ENCODE measurements around the gene SFXN2.

DNA sequence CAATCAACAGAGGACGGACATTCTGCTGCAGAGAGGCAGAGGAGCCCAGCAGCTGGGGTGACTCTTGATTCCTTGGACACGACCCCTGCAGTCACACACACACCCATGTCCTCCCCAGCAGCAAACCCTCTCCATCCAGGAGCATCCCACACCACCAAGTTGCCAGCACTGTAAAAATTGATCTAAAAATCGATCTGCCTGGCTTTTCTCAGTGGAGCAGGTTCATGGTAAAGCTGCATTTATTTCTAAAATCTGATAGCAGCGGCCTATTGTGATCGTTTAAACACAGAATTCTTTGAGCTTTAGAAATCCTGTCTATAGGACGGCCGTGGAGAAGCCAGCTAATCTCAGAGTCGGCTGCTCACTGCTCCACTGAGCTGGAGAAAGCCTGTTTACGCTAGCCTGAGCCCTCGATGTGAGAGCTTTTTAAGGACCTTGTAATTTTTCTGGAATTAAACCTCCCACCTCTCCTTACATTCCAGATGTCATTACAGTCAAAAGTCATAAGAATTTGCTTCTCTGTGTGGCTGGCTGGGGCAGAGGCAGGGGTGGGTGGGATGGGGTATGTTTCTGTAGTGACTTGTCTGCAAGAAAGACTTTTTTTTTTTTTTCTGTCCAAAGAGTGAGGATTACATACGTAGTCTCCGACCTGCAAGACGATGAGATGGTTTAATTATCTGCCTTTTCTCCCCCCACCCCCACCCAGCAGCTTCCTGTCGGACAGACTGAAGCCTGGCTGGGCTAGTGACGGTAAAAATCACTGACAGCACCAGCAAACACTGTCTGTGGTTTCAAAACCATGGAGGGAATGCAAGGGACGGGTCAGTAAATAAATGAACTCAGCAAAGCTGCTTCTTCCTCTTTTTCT lies 38.5 kb upstream of the SFXN2 start:
- no peak for TF ChIP-seq EZH2 (IDR thresholded peaks at IDR 0.05; ENCODE audit: low read length, missing control alignments)
- no peak for TF ChIP-seq CTCF (conservative IDR thresholded peaks at IDR 0.05 in 1 of 2, IDR thresholded peaks at IDR 0.05 in 1 of 2; ENCODE audit: low read depth in 1 of 2, low read length in 2 of 2)

Measured in fibroblast of lung (primary cell).